ENCODE measurements around the gene DERA. TPM values are rescaled to one million over a fixed set of nuclear protein-coding genes. Genes with fewer than 3 reads are reported as not detected.
A peak's percentile ranks its signal among the peaks of the same experiment; 100 is the strongest.

The DERA gene
- total and polyA plus RNA-seq, 9 of the 15 experiments (the other 6 are each of a cell fraction or from before 2014, with no cell fraction given) = 5.5 to 15.5 (median 7.8) TPM

GRCh38 chr12:15910864-15911721 is at the start of gene DERA (continued):
- TF ChIP-seq, protein P1, sequence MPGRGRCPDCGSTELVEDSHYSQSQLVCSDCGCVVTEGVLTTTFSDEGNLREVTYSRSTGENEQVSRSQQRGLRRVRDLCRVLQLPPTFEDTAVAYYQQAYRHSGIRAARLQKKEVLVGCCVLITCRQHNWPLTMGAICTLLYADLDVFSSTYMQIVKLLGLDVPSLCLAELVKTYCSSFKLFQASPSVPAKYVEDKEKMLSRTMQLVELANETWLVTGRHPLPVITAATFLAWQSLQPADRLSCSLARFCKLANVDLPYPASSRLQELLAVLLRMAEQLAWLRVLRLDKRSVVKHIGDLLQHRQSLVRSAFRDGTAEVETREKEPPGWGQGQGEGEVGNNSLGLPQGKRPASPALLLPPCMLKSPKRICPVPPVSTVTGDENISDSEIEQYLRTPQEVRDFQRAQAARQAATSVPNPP (IDR thresholded peaks at IDR 0.05; ENCODE audit: borderline replicate concordance, insufficient read depth, insufficient read length) = no peak
- TF ChIP-seq ZNF224 (CRISPR knock-in tag; IDR thresholded peaks at IDR 0.05) (no peak), TFAM (CRISPR knock-in tag; conservative IDR thresholded peaks at IDR 0.05) (no peak), CBX1 (IDR thresholded peaks at IDR 0.05; ENCODE audit: low read depth) (no peak), SMARCA4 (IDR thresholded peaks at IDR 0.05) (no peak), ZNF274 (IDR thresholded peaks at IDR 0.05; ENCODE audit: borderline replicate concordance, low read depth, low read length) (no peak), PHTF2 (CRISPR knock-in tag; IDR thresholded peaks at IDR 0.05) (no peak), ZNF217 (CRISPR knock-in tag; IDR thresholded peaks at IDR 0.05) (no peak), ZNF75A (CRISPR knock-in tag; IDR thresholded peaks at IDR 0.05) (no peak), ZKSCAN3 (CRISPR knock-in tag; IDR thresholded peaks at IDR 0.05) (no peak), PTTG1 (tag; IDR thresholded peaks at IDR 0.05; ENCODE audit: low read depth) (no peak), SMARCE1 (IDR thresholded peaks at IDR 0.05) (no peak), ZNF12 (CRISPR knock-in tag; IDR thresholded peaks at IDR 0.05) (no peak), ZNF253 (CRISPR knock-in tag; conservative IDR thresholded peaks at IDR 0.05) (no peak), MTA3 (IDR thresholded peaks at IDR 0.05; ENCODE audit: borderline replicate concordance) (0 out of 2 replicates have a peak, but pooled peaks have one; percentile 32), CSDE1 (IDR thresholded peaks at IDR 0.05) (no peak), CAMTA2 (CRISPR knock-in tag; conservative IDR thresholded peaks at IDR 0.05) (no peak), PML (IDR thresholded peaks at IDR 0.05; ENCODE audit: low read length) (peak; percentile 12; the same call in 1 of the 2 replicates), SPI1 (IDR thresholded peaks at IDR 0.05; ENCODE audit: borderline replicate concordance, low read depth, low read length) (no peak), STAG1 (CRISPR knock-in tag; IDR thresholded peaks at IDR 0.05; ENCODE audit: borderline replicate concordance) (no peak), ZNF764 (CRISPR knock-in tag; IDR thresholded peaks at IDR 0.05; ENCODE audit: low read depth) (no peak)
- TF ChIP-seq, protein P2, sequence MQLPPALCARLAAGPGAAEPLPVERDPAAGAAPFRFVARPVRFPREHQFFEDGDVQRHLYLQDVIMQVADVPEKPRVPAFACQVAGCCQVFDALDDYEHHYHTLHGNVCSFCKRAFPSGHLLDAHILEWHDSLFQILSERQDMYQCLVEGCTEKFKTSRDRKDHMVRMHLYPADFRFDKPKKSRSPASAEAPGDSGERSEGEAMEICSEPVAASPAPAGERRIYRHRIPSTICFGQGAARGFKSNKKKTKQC (CRISPR knock-in tag; IDR thresholded peaks at IDR 0.05) = no peak
- TF ChIP-seq, protein P3, sequence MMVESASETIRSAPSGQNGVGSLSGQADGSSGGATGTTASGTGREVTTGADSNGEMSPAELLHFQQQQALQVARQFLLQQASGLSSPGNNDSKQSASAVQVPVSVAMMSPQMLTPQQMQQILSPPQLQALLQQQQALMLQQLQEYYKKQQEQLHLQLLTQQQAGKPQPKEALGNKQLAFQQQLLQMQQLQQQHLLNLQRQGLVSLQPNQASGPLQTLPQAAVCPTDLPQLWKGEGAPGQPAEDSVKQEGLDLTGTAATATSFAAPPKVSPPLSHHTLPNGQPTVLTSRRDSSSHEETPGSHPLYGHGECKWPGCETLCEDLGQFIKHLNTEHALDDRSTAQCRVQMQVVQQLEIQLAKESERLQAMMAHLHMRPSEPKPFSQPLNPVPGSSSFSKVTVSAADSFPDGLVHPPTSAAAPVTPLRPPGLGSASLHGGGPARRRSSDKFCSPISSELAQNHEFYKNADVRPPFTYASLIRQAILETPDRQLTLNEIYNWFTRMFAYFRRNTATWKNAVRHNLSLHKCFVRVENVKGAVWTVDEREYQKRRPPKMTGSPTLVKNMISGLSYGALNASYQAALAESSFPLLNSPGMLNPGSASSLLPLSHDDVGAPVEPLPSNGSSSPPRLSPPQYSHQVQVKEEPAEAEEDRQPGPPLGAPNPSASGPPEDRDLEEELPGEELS (CRISPR knock-in tag; IDR thresholded peaks at IDR 0.05; ENCODE audit: borderline replicate concordance) = no peak
- TF ChIP-seq, protein P4, sequence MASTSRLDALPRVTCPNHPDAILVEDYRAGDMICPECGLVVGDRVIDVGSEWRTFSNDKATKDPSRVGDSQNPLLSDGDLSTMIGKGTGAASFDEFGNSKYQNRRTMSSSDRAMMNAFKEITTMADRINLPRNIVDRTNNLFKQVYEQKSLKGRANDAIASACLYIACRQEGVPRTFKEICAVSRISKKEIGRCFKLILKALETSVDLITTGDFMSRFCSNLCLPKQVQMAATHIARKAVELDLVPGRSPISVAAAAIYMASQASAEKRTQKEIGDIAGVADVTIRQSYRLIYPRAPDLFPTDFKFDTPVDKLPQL (IDR thresholded peaks at IDR 0.05; ENCODE audit: extremely low read depth, insufficient read length) = no peak
- TF ChIP-seq, protein P5, sequence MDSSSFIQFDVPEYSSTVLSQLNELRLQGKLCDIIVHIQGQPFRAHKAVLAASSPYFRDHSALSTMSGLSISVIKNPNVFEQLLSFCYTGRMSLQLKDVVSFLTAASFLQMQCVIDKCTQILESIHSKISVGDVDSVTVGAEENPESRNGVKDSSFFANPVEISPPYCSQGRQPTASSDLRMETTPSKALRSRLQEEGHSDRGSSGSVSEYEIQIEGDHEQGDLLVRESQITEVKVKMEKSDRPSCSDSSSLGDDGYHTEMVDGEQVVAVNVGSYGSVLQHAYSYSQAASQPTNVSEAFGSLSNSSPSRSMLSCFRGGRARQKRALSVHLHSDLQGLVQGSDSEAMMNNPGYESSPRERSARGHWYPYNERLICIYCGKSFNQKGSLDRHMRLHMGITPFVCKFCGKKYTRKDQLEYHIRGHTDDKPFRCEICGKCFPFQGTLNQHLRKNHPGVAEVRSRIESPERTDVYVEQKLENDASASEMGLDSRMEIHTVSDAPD (CRISPR knock-in tag; IDR thresholded peaks at IDR 0.05) = no peak

All from K562 (cell line).